NCI-H526 treated with DMSO at 0.1 percent for 48 hours (cell line): ENCODE results near the gene PLAC9.

ENCODE experiments used
- DNase-seq: peaks from one replicate; lab custom pipeline; 2025; lab: John Stamatoyannopoulos, UW

Gene PLAC9

GRCh38 chr10:80160361-80161320 lies 28.1 kb downstream of the PLAC9 start:
- DNase-seq = no peak

GRCh38 chr10:80161321-80162083 lies 29.0 kb downstream of the PLAC9 start:
- DNase-seq = no peak

- no peak for DNase-seq
Measured at GRCh38 chr10:80163741-80164341, 31.3 kb downstream of the PLAC9 start.

GRCh38 chr10:80164596-80164995 lies 32.1 kb downstream of the PLAC9 start:
- DNase-seq = no peak

- no peak for DNase-seq
Measured at GRCh38 chr10:80165173-80165572, 32.6 kb downstream of the PLAC9 start.

- no peak for DNase-seq
Measured at GRCh38 chr10:80166581-80167470, 34.3 kb downstream of the PLAC9 start.

GRCh38 chr10:80167471-80168161 lies 35.1 kb downstream of the PLAC9 start:
- no peak for DNase-seq

- DNase-seq = no peak
Measured at GRCh38 chr10:80168162-80168511, 35.6 kb downstream of the PLAC9 start.

GRCh38 chr10:80168679-80169380 lies 36.3 kb downstream of the PLAC9 start:
- DNase-seq = no peak

- no peak for DNase-seq
Measured at GRCh38 chr10:80170026-80170425, 37.5 kb downstream of the PLAC9 start.

- no peak for DNase-seq
Measured at GRCh38 chr10:80170641-80171040, 38.1 kb downstream of the PLAC9 start.

- no peak for DNase-seq
Measured at GRCh38 chr10:80171248-80171660, 38.7 kb downstream of the PLAC9 start.

GRCh38 chr10:80172896-80173295 lies 40.4 kb downstream of the PLAC9 start:
- no peak for DNase-seq

GRCh38 chr10:80173466-80173865 lies 40.9 kb downstream of the PLAC9 start:
- no peak for DNase-seq

GRCh38 chr10:80174641-80175395 lies 42.3 kb downstream of the PLAC9 start:
- no peak for DNase-seq

GRCh38 chr10:80176526-80176925 lies 44.0 kb downstream of the PLAC9 start:
- no peak for DNase-seq

- no peak for DNase-seq
Measured at GRCh38 chr10:80177781-80178636, 45.5 kb downstream of the PLAC9 start.

- DNase-seq = no peak
Measured at GRCh38 chr10:80182986-80183385, 50.5 kb downstream of the PLAC9 start.

GRCh38 chr10:80183436-80183835 lies 50.9 kb downstream of the PLAC9 start:
- DNase-seq = no peak
